Measurements from ENCODE around the gene SFRP5.

Gene SFRP5, protein sequence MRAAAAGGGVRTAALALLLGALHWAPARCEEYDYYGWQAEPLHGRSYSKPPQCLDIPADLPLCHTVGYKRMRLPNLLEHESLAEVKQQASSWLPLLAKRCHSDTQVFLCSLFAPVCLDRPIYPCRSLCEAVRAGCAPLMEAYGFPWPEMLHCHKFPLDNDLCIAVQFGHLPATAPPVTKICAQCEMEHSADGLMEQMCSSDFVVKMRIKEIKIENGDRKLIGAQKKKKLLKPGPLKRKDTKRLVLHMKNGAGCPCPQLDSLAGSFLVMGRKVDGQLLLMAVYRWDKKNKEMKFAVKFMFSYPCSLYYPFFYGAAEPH

GRCh38 chr10:97771913-97772823 is at the start of gene SFRP5:
Gene SFRP5 (minus strand): TSS chr10:97771999. CDS start chr10:97771833, 166 bp downstream.
- DNase-seq = no peak

- no peak for DNase-seq
Observed at GRCh38 chr10:97820096-97820704, 48.4 kb upstream of the SFRP5 start.

DNA sequence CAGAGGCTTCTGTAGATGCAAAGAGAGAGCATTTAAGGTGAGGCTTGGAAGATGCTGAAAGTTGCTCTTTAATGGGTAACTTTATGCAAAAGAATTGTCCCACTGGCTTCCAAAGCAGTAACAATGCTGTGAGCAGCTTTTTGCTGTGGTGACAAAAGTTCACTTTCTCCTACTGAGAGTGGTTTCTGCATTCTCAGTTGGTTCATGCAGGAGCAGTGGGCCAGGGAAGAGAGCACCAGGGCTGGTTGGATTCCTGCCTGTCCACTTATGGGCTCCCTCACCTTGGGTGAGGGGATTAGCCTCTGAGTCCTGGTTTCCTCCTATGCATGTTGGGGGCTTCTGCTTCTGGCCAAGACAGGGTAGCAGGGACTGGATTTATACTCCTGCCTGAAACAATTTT is 46.8 kb upstream of the SFRP5 start:
- no peak for DNase-seq

- no peak for DNase-seq
Observed at GRCh38 chr10:97816609-97817008, 44.8 kb upstream of the SFRP5 start.

GRCh38 chr10:97814996-97815395 is 43.2 kb upstream of the SFRP5 start:
- DNase-seq = no peak

GRCh38 chr10:97813311-97813710 is 41.5 kb upstream of the SFRP5 start:
- no peak for DNase-seq

GRCh38 chr10:97812696-97813095 is 40.9 kb upstream of the SFRP5 start:
- no peak for DNase-seq

DNA sequence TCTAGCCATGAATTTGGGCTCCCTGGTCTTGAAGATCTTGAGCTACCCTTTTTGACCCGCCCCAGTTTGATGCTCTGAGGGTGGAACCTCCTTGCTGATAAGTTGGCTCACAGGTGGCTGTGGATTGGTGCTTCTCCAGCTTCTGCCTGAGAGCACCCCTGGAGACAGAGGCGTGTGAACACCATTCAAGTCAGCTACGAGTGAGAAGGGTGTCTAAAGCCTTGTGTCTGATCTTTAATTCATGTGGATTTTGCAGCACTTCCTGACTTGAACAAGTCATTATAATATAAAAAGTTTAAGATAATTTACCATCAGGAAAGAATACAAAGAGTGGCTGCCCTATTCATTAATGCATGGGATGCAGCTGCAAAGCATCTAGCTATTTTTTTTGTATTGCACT is 40.2 kb upstream of the SFRP5 start:
- no peak for DNase-seq

GRCh38 chr10:97810446-97810845 is 38.6 kb upstream of the SFRP5 start:
- DNase-seq = no peak

DNA sequence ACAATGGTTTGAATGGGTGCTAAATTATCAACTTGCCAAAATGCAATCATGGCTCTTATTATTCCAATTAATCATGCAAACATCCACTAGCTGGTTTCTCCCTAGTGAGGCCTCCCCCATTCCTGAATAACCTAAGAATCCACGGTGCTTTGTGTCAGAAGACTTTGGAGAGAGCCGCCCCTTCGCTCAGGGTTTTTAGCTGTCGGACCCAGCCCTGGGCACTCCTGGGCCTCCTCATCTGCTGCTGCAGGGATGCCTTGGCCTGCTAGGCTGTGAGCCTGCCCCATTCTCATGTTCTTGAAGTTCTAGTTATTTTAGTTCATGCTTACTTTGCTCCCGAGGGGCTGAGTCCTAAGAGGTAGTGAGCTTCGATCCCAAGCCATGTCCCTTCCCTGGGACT is 34.1 kb upstream of the SFRP5 start:
- no peak for DNase-seq

DNA sequence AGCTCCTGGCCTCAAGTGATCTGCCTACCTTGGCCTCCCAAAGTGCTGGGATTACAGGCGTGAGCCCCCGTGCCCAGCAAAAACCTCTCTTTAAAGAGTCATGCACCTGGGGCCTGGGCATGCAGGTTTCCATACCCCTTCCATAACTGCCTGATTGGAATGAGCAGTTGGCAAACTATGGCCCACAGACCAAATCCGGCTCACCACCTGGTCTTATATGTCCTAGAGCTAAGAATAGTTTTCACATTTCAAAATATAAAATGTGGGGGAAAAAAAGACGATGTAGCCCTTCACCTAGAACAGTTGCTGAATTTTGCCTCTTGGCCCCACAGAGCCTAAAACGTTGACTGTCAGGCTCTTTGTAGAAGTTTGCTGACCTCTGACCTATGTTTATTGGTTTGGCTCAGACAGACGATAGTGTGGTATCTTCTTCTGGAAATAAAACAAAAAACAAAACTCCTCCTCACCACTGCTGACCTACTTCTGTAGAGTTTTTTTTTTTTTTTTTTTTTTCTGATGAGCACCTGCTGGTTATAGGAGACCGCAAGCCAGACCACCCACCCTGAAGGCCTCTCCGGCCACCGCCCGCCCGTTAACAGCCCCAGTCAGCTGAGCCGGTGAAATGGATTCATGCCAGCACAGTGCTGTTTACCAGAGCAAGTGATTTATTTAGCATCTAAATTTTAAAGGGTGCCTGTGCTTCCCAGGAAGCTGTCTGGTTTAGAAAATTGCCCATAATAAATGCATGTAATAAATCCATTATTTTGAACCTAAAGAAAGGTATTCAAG is 33.5 kb upstream of the SFRP5 start:
- DNase-seq = no peak

DNA sequence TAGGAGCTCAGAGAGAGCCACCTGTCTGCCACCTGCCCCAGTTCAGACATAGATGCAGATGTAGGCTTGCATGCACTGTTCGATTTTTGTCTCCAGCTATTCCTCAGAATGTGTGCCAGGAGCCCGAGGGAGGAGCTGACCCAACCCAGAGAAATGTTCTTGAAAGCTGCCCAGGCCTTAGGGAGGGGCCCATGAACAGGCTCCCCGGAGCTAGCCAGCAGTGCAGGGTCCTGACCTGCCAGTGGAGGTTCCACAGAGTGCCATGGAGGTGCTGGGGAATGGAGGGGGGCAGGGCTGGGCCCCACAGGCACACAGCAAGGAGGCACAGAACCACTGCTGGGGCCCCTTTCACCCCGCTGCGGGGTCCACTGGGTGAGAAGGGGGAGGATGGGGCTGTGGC is 29.6 kb upstream of the SFRP5 start:
- no peak for DNase-seq

- no peak for DNase-seq
Observed at GRCh38 chr10:97800474-97800873, 28.7 kb upstream of the SFRP5 start.

DNA sequence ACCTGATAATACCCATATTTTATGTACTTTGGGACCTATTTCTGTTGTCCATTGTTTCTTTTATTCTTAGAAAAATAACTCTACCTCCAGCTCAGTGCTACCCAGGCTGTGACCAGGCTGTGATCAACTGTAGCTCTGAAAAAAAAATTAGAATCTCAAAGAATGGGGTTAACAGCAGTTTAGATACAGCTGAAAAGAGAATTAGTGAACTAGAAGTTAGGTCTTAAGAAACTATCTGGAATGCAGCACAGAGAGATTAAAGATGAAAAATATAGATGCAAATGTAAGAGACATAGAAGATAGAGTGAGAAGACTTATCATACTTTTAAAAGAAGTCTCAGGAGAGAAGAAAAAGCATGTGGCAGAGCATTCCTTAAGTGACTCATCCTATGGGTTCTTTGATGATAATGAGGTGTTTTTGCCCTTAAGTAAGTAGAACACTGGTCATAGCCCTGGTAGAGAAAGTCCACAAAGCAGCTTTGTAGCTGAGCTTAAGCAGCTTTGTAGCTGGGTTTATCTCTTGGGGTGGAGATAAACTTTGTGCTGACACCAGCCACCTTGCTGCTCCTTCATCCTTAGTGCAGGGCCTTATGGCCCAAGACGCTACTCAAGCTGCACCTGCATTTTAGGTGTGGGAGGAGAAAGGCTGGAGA is 27.3 kb upstream of the SFRP5 start:
- DNase-seq = no peak

- DNase-seq = peak; percentile 67
Observed at GRCh38 chr10:97796651-97797050, 24.9 kb upstream of the SFRP5 start.

GRCh38 chr10:97795886-97796285 is 24.1 kb upstream of the SFRP5 start:
- DNase-seq = no peak

DNA sequence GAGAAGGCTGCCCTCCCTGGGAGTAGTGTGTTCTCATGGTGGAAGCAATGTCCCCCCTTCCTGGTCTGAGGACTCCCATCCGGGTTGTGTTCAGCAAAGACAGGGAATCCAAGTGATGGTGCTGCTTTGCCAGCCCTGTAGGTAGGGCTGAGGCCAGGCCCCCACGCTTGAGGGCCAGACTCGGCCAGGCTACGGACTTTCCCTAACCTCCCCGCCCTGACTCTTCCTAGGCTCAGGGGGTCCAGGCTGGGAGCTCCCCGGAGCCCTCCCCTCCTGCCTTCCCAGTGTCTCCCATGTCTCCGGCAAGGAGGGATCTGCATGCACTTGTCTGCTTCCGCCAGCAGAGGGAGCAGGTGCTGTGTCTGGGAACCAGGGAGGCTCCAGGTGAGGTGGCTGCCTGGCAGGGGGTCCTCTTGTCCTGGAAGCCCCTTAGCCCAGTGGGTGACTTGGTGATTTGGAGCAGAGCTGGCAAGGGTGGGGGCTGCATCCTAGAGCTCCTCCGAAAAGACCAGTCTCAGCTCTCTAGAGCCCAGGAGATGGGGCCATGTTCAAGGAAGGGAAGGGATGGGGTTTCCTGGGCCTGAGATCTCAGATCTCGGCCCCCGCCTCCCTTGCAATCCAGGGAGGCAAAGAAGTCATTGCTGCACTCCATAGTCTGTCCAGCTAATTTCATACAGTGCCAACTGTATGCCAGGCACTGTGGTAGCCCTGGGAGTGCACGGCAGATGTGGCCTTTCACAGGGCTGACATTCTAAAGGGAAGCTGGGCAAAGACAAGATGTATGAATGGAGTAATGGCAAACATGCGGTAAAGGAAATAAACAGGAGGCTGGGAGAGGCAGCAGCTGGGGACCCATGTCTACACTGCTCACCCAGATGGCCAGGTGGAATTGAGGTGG is 20.3 kb upstream of the SFRP5 start:
- peak; percentile 77 for DNase-seq

DNA sequence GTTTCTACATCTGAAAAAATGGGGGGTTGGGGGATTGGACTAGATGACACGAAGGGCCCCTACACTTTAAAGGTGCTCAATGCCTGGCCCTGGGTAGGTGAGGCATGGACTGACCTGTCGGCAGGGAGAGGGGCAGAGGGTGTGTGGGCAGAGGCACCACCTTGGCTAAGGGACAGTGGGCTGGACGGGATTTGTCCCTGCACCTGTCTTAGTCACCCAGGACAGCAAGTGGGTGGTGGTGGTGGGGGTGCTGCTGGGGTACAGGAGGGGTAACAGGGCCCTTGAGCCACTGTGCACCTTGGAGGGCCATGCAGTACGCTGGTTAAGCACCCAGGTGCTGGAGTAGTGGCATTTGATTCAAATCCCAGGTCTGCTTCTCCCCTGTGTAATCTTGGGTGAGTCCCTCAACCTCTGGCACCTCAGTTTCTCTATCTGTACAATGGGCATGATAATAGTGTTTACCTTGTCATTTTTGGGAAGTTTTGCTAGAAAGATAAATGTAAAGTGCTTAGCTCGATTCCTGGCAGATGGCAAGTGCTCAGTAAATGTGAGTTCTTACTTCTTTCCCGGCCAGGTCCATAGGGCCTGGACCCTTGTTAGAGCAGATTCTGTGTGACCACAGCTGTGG is 18.1 kb upstream of the SFRP5 start:
- no peak for DNase-seq

GRCh38 chr10:97788552-97789442 is 17.0 kb upstream of the SFRP5 start:
- no peak for DNase-seq

GRCh38 chr10:97785731-97786130 is 13.9 kb upstream of the SFRP5 start:
- no peak for DNase-seq
